ENCODE measurements around the gene TLE1.

TLE1 gene

GRCh38 chr9:81686614-81687520 lies 2.5 kb downstream of the TLE1 start:
- peak in 54 of 56 donors; percentile 8 to 86 (median 66) for DNase-seq

GRCh38 chr9:81685763-81686613 lies 3.4 kb downstream of the TLE1 start:
- DNase-seq, result no peak

GRCh38 chr9:81684635-81685034 lies 4.7 kb downstream of the TLE1 start:
- DNase-seq, result no peak

- DNase-seq, result no peak
These were observed 5.6 kb downstream of the TLE1 start for GRCh38 chr9:81683704-81684103.

- no peak for DNase-seq
These were observed 6.1 kb downstream of the TLE1 start for GRCh38 chr9:81683238-81683637.

- DNase-seq, result no peak
These were observed 6.5 kb downstream of the TLE1 start for GRCh38 chr9:81682797-81683196.

- no peak for DNase-seq
These were observed 7.2 kb downstream of the TLE1 start for GRCh38 chr9:81682177-81682576.

- DNase-seq, result no peak
These were observed 8.8 kb downstream of the TLE1 start for GRCh38 chr9:81680506-81680905.

GRCh38 chr9:81680006-81680405 lies 9.3 kb downstream of the TLE1 start:
- peak in 18 of 56 donors; percentile 4 to 49 (median 16) for DNase-seq

- DNase-seq, result no peak
These were observed 11.3 kb downstream of the TLE1 start for GRCh38 chr9:81678088-81678487.

GRCh38 chr9:81676395-81676794 lies 13.0 kb downstream of the TLE1 start:
- no peak for DNase-seq

- no peak for DNase-seq
These were observed 16.0 kb downstream of the TLE1 start for GRCh38 chr9:81673310-81673709.

- DNase-seq, result peak in 45 of 56 donors; percentile 18 to 83 (median 49)
These were observed 17.5 kb downstream of the TLE1 start for GRCh38 chr9:81671880-81672280.

- no peak for DNase-seq
These were observed 19.5 kb downstream of the TLE1 start for GRCh38 chr9:81669866-81670265.

- no peak for DNase-seq
These were observed 20.2 kb downstream of the TLE1 start for GRCh38 chr9:81669041-81669651.

GRCh38 chr9:81666123-81666522 lies 23.2 kb downstream of the TLE1 start:
- no peak for DNase-seq

- DNase-seq, result peak in 1 of 56 donors; percentile 32
These were observed 23.9 kb downstream of the TLE1 start for GRCh38 chr9:81665322-81665871.

- no peak for DNase-seq
These were observed 24.6 kb downstream of the TLE1 start for GRCh38 chr9:81664638-81665222.

- no peak for DNase-seq
These were observed 28.0 kb downstream of the TLE1 start for GRCh38 chr9:81661339-81661738.

GRCh38 chr9:81656871-81657337 lies 32.4 kb downstream of the TLE1 start:
- DNase-seq, result no peak

- DNase-seq, result no peak
These were observed 33.3 kb downstream of the TLE1 start for GRCh38 chr9:81656004-81656403.
